Caco-2 (cell line): ENCODE measurements around the gene NNAT. TPM values are rescaled to one million over a fixed set of nuclear protein-coding genes. Genes with fewer than 3 reads are reported as not detected.
"Not testable (repeated sequence)": the region's sequence is repeated elsewhere in the genome, so short reads cannot be mapped to it uniquely, and the experiment has no call there.

Experiments used
- BruUV-seq: library from RNA; stranded (reverse); fragments of 400-500 nt; replicated peaks from 2 replicates; lab custom pipeline; 2021; lab: Mats Ljungman, UMichigan
- CTCF ChIA-PET: fragments of 300-600 bp; sonication (Branson Sonifier 250); formaldehyde crosslinking; loops from one replicate; lab custom pipeline; 2022; ENCODE audit warnings: antibody characterized with exemption; lab: Charles Lee
- POLR2A ChIA-PET: fragments of 300-600 bp; sonication (Branson Sonifier 250); formaldehyde crosslinking; loops from one replicate; lab custom pipeline; 2022; ENCODE audit warnings: antibody characterized with exemption; lab: Charles Lee
- DNase-seq, 2 experiments: peaks; one replicate each; pipeline versions ENCODE4 v3.0.0 to v3.0.0-alpha.2; 2020 to 2022
- H3K27me3 ChIP-seq: replicated peaks from 2 replicates; pipeline ENCODE4 v1.6.0; 2011; ENCODE audit warnings: low read length; ENCODE audit not compliant: control insufficient read depth, insufficient read depth
- H3K36me3 ChIP-seq: 2 replicates; pipeline ENCODE4 v1.5.1; 2011; ENCODE audit warnings: low read length; ENCODE audit not compliant: control insufficient read depth, insufficient read depth
- H3K4me1 ChIP-seq: fragments of 250-450 bp; sonication (Bioruptor Pico); 2 replicates; pipeline ENCODE4 v1.5.1; 2020; ENCODE audit warnings: mild to moderate bottlenecking
- H3K4me3 ChIP-seq: 2 replicates; pipeline ENCODE4 v1.5.1; 2011; ENCODE audit warnings: low read depth, mild to moderate bottlenecking, control low read depth, low read length
- H3K9me3 ChIP-seq: fragments of 250-450 bp; sonication (Bioruptor Pico); 2 replicates; pipeline ENCODE4 v1.5.1; 2020; ENCODE audit warnings: mild to moderate bottlenecking, moderate library complexity
- H3K27ac Mint-ChIP-seq: one replicate; pipeline ENCODE4 v1.8.0; 2022; ENCODE audit warnings: mixed read lengths; ENCODE audit not compliant: unreplicated experiment
- H3K27me3 Mint-ChIP-seq: one replicate; pipeline ENCODE4 v1.8.0; 2022; ENCODE audit warnings: mixed read lengths; ENCODE audit not compliant: insufficient read depth, unreplicated experiment
- H3K36me3 Mint-ChIP-seq: one replicate; pipeline ENCODE4 v1.8.0; 2022; ENCODE audit warnings: mild to moderate bottlenecking, mixed read lengths; ENCODE audit not compliant: insufficient read depth, unreplicated experiment
- H3K4me1 Mint-ChIP-seq: one replicate; pipeline ENCODE4 v1.8.0; 2022; ENCODE audit warnings: low read depth, mixed read lengths; ENCODE audit not compliant: unreplicated experiment
- H3K4me3 Mint-ChIP-seq: one replicate; pipeline ENCODE4 v1.8.0; 2022; ENCODE audit warnings: mild to moderate bottlenecking, moderate library complexity, mixed read lengths; ENCODE audit not compliant: unreplicated experiment
- H3K9me3 Mint-ChIP-seq: one replicate; pipeline ENCODE4 v1.8.0; 2022; ENCODE audit warnings: mixed read lengths; ENCODE audit not compliant: unreplicated experiment
- CTCF ChIP-seq, 2 experiments: fragments of 200-600 bp in 1 of 2; IDR thresholded peaks; 1 replicate in 1 of 2; 2 replicates in 1 of 2; pipeline versions ENCODE4 v1.5.1 to v1.8.0; 2011 to 2022; ENCODE audit warnings: antibody characterized with exemption in 1 of 2, control low read depth in 1 of 2, inconsistent platforms in 1 of 2, low read depth in 1 of 2, low read length in 1 of 2, mild to moderate bottlenecking in 1 of 2, moderate library complexity in 1 of 2; ENCODE audit not compliant: insufficient read depth in 1 of 2, severe bottlenecking in 1 of 2, unreplicated experiment in 1 of 2
- intact Hi-C: fragments of 100-400 bp; cut with micrococcal nuclease; formaldehyde crosslinking; loops from one replicate; pipeline ENCODE4 v1.10.0; 2022; ENCODE audit not compliant: unreplicated experiment
- total RNA-seq: library from RNA; stranded (reverse); gene quantifications from 2 replicates; pipeline ENCODE4 v1.2.3, GENCODE V29; 2022

Gene NNAT
- total RNA-seq, 1 experiment from 2014 or later = not detected

- H3K36me3 Mint-ChIP-seq, H3K4me1 Mint-ChIP-seq, POLR2A ChIA-PET: not testable (repeated sequence)
Observed at GRCh38 chr20:37551660-37552059, 30.6 kb downstream of the NNAT start.

GRCh38 chr20:37552415-37552814 is 31.4 kb downstream of the NNAT start:
- intact Hi-C loops = no loop called here
- Mint-ChIP-seq H3K4me1 (peaks cover 8% of the 10 kb centered on the region), H3K4me3 (no peak overlapping the region), H3K27me3 (no peaks in the 10 kb centered on the region), H3K27ac (no peak overlapping the region), H3K36me3 (no peaks in the 10 kb centered on the region), H3K9me3 (peaks cover 9% of the 10 kb centered on the region)
- H3K36me3 ChIP-seq = no peaks in the 10 kb centered on the region
- H3K9me3 ChIP-seq = no peaks in the 10 kb centered on the region
- CTCF ChIA-PET = no interaction called here
- BruUV-seq = no TSS peak
- TF ChIP-seq CTCF (IDR thresholded peaks at IDR 0.05; ENCODE audit: insufficient read depth in 1 of 2, low read depth in 1 of 2, low read length in 1 of 2, severe bottlenecking in 1 of 2, unreplicated experiment in 1 of 2) = no peak
- no peak for DNase-seq
- POLR2A ChIA-PET = no interaction called here
- no peaks in the 10 kb centered on the region for H3K27me3 ChIP-seq
- no peak overlapping the region for H3K4me3 ChIP-seq
- H3K4me1 ChIP-seq = peaks cover 10% of the 10 kb centered on the region; the same call in 1 of the 2 replicates

More at GRCh38 chr20:37551660-37552059, 30.6 kb downstream of the NNAT start:
- BruUV-seq, H3K36me3 ChIP-seq, H3K4me3 ChIP-seq, H3K9me3 ChIP-seq, H3K9me3 Mint-ChIP-seq, H3K27me3 Mint-ChIP-seq, intact Hi-C loops, H3K4me3 Mint-ChIP-seq, H3K27me3 ChIP-seq, DNase-seq: not testable (repeated sequence)
- H3K27ac Mint-ChIP-seq = peak overlapping the region; percentile 12
- CTCF ChIA-PET = interaction anchor here (0.7 kb wide), 1 partner anchor 176 kb away, joined by 5 read pairs; no protein-coding TSS in a partner anchor
- H3K4me1 ChIP-seq = peaks cover 10% of the 10 kb centered on the region; the same call in 1 of the 2 replicates

- H3K36me3 Mint-ChIP-seq, POLR2A ChIA-PET, H3K4me3 ChIP-seq, H3K9me3 ChIP-seq, H3K4me3 Mint-ChIP-seq, H3K27me3 ChIP-seq, BruUV-seq, intact Hi-C loops, H3K36me3 ChIP-seq, CTCF ChIA-PET, H3K9me3 Mint-ChIP-seq, H3K27ac Mint-ChIP-seq, H3K27me3 Mint-ChIP-seq, H3K4me1 Mint-ChIP-seq: not testable (repeated sequence)
- DNase-seq = peak in 1 of 2 experiments; percentile 24
- peaks cover 19% of the 10 kb centered on the region; the same call in 1 of the 2 replicates for H3K4me1 ChIP-seq
Observed at GRCh38 chr20:37554721-37555298, 33.8 kb downstream of the NNAT start.

- Mint-ChIP-seq H3K27me3 (no peaks in the 10 kb centered on the region), H3K9me3 (peaks cover 5% of the 10 kb centered on the region)
- CTCF ChIA-PET = no interaction called here
Observed at GRCh38 chr20:37556538-37556937, 35.5 kb downstream of the NNAT start.

More at GRCh38 chr20:37556538-37556937, 35.5 kb downstream of the NNAT start:
- peak in 1 of 2 experiments; percentile 33 for DNase-seq
- no TSS peak for BruUV-seq
- Histone ChIP-seq H3K9me3 (no peaks in the 10 kb centered on the region), H3K4me1 (peaks cover 15% of the 10 kb centered on the region), H3K4me3 (no peak overlapping the region), H3K36me3 (no peaks in the 10 kb centered on the region), H3K27me3 (no peaks in the 10 kb centered on the region)
- POLR2A ChIA-PET = no interaction called here
- H3K36me3 Mint-ChIP-seq = no peaks in the 10 kb centered on the region
- no peak for TF ChIP-seq CTCF (IDR thresholded peaks at IDR 0.05; ENCODE audit: insufficient read depth in 1 of 2, low read depth in 1 of 2, low read length in 1 of 2, severe bottlenecking in 1 of 2, unreplicated experiment in 1 of 2)
- peaks cover 7% of the 10 kb centered on the region for H3K4me1 Mint-ChIP-seq
- intact Hi-C loops = no loop called here
- H3K4me3 Mint-ChIP-seq = no peak overlapping the region
- no peak overlapping the region for H3K27ac Mint-ChIP-seq
